HG03045 (cell line): Measurements from ENCODE around the gene ELAPOR2.
"Not testable (repeated sequence)": the region's sequence is repeated elsewhere in the genome, so short reads cannot be mapped to it uniquely, and the experiment has no call there.

ENCODE experiments used
- ATAC-seq: cut with Tn5 transposase; IDR thresholded peaks from one replicate; pipeline ENCODE4 v1.9.1; 2021; ENCODE audit warnings: mild to moderate bottlenecking, moderate library complexity; ENCODE audit not compliant: unreplicated experiment

ELAPOR2 gene

GRCh38 chr7:87048839-87049238, 10.6 kb downstream of the ELAPOR2 start:
- no peak for ATAC-seq

GRCh38 chr7:87046456-87046855, 13.0 kb downstream of the ELAPOR2 start:
- no peak for ATAC-seq

DNA sequence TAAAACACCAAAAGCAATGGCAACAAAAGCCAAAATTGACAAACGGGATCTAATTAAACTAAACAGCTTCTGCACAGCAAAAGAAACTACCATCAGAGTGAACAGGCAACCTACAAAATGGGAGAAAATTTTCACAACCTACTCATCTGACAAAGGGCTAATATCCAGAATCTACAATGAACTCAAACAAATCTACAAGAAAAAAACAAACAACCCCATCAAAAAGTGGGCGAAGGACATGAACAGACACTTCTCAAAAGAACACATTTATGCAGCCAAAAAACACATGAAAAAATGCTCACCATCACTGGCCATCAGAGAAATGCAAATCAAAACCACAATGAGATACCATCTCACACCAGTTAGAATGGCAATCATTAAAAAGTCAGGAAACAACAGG, 14.7 kb downstream of the ELAPOR2 start:
- not testable (repeated sequence) for ATAC-seq

GRCh38 chr7:87041586-87041985, 17.9 kb downstream of the ELAPOR2 start:
- not testable (repeated sequence) for ATAC-seq

GRCh38 chr7:87039691-87040299, 19.7 kb downstream of the ELAPOR2 start:
- ATAC-seq: not testable (repeated sequence)

DNA sequence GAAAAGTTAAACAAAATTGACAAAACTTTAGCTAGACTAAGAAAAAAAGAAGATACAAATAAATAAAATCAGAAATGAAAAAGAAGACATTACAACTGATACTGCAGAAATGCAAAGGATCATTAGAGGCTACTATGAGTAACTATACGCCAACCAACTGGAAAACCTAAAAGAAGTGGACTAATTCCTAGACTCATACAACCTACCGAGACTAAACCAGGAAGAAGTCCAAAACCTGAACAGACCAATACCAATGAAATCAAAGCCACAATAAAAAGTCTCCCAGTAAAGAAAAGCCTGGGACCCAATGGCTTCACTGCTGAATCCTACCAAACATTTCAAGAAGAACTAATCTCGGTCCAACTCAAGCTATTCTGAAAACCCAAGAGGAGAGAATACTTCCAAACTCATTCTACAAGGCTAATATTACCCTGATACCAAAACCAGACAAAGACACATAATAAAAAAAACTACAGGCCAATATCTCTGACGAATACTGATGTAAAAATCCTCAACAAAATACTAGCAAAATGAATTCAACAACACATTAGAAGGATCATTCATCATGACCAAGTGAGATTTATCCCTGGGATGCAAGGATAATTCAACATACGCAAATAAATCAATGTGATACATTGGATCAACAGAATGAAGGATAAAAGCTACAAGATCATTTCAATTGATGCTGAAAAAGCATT, 20.3 kb downstream of the ELAPOR2 start:
- ATAC-seq: no peak

DNA sequence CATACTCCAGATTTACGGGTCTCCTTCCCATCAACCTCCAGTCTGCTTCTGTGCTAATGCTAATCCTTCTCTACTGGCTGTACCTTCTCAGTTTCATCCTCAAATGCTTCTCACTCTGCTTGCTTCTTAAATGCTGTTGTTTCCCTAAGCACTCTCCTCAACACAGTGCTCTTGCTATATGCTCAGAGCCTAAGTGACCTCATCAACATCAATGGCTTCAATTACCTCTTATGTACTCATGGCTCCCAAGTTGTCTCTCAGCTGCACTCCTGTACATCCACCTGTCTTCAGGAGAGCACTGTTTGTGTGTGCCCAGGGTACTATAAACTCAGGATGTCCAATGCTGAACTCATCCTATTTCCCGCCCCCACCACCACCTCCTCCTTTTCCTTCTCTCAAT, 22.5 kb downstream of the ELAPOR2 start:
- no peak for ATAC-seq

- ATAC-seq: no peak
Observed at GRCh38 chr7:87032604-87033339, 26.7 kb downstream of the ELAPOR2 start.

DNA sequence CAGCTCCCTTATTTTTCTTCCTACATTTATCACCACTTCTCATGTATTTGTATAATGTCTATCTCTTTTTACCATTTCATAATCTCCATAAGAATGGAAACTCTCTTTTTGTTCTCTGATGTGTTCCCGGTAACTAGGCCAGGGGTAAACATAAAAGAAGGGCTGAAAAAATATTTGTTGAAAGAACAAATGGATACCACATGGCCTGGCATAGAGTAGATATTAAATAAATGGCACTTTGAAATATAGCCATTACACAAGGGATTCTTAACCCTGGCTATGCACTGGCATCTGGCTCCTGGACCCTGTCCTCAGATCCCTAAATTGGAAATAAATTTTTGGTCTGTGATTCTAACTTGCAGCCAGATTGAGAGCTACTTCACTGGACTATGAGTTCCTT, 30.4 kb downstream of the ELAPOR2 start:
- no peak for ATAC-seq

- ATAC-seq: no peak
Observed at GRCh38 chr7:87028636-87029035, 30.8 kb downstream of the ELAPOR2 start.

DNA sequence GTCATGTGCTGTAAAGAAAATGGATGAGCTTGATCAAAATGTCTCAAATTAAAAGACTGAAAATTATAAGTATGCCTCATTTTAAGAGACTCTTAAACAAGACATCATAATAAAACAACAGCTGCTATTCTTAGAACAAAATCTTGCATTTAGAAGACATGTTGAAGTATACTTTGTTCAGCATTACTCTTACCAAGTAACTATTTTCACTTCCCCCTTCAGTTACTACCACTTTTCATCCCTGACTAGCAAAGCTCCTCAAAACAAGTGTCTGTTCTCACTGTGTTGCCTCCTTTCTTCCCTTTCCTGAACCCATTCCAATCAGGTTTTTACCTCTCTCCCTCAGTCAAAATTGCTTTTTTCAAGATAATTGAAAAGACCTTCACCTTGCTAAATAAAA, 31.6 kb downstream of the ELAPOR2 start:
- peak; percentile 88 for ATAC-seq

DNA sequence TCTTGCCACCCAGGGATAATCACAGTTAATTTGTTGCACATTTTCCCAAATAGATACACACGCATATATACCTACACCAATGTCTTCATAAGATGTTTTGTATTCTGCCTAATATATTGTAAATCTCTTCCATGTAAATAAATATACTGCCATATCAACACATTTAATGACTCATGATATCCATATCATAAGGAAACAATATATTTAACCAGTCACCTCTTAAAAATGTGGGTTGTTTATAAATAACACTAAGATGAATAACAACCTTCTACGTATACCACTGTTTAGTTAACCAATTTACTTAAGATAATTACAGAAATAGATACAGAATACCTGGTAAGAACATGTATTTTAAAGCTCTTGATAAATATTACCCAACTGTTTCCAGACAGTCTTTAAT, 38.2 kb downstream of the ELAPOR2 start:
- ATAC-seq: no peak

GRCh38 chr7:87016606-87017005, 42.8 kb downstream of the ELAPOR2 start:
- no peak for ATAC-seq

GRCh38 chr7:87013840-87014190, 45.6 kb downstream of the ELAPOR2 start:
- ATAC-seq: no peak

DNA sequence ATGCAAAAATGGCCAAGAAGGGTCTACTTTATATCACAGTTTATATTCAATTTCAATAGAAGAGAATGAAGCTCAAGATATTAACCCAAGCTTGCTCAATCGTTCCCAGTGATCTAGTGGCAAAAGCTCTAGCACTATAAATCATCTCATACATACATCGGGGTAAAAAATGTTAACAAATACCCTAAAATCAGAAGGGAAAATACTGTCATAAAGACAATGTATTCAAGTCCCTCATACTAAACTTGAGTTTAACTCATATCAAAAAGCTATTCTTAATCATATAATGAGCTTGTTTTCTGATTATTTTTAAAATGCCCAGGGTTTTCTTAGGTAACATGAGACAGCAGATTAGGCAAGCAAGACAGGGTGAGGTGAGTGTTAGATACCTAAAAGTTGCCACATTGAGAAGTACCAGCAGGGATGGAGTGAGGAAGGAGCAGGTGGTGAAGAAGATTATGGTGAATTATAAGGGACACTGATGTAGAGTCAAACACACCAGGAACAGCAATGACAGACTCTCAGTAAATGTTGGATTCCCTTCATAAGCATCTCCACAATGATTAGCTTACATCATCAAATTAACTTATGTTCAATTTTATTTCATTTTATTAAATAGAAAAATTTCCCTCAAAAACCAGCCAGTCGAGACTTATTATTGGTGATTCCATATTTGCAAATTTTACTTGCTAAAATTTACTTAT, 46.2 kb downstream of the ELAPOR2 start:
- no peak for ATAC-seq
